OCI-LY7 (cell line): ENCODE data around the gene CLDN24.

Experiments used
- CTCF ChIP-seq: fragments of 200-600 bp; sonication (generic); conservative IDR thresholded peaks from 2 replicates; pipeline ENCODE4 v1.5.1; 2014; ENCODE audit warnings: mild to moderate bottlenecking, antibody characterized with exemption, low read length, moderate library complexity, mixed read lengths
- EZH2phosphoT487 ChIP-seq: fragments of 200-600 bp; sonication (generic); IDR thresholded peaks from 2 replicates; pipeline ENCODE4 v1.6.1; 2018; ENCODE audit warnings: low read depth, borderline replicate concordance, mild to moderate bottlenecking, mixed run types, antibody characterized with exemption, low read length, moderate library complexity, mixed read lengths

GRCh38 chr4:183295711-183296110 lies 26.5 kb downstream of the CLDN24 start:
- no peak for TF ChIP-seq CTCF
- TF ChIP-seq EZH2phosphoT487: no peak
